DOHH2 (cell line): ENCODE measurements around the gene TUBG2.

ENCODE experiments used
- EZH2phosphoT487 ChIP-seq: fragments of 200-600 bp; sonication (generic); IDR thresholded peaks from 2 replicates; pipeline ENCODE4 v1.6.1; 2017; ENCODE audit warnings: borderline replicate concordance, mild to moderate bottlenecking, antibody characterized with exemption, low read length, moderate library complexity, mixed read lengths
- TF ChIP-seq, protein P1 (sequence below): fragments of 200-600 bp; sonication (generic); IDR thresholded peaks from one replicate; pipeline ENCODE4 v1.5.1; 2014; ENCODE audit warnings: antibody characterized with exemption, mild to moderate bottlenecking, low read depth, low read length; ENCODE audit not compliant: poor library complexity, severe bottlenecking

GRCh38 chr17:42694524-42694923, 35.4 kb downstream of the TUBG2 start:
- TF ChIP-seq, protein P1, sequence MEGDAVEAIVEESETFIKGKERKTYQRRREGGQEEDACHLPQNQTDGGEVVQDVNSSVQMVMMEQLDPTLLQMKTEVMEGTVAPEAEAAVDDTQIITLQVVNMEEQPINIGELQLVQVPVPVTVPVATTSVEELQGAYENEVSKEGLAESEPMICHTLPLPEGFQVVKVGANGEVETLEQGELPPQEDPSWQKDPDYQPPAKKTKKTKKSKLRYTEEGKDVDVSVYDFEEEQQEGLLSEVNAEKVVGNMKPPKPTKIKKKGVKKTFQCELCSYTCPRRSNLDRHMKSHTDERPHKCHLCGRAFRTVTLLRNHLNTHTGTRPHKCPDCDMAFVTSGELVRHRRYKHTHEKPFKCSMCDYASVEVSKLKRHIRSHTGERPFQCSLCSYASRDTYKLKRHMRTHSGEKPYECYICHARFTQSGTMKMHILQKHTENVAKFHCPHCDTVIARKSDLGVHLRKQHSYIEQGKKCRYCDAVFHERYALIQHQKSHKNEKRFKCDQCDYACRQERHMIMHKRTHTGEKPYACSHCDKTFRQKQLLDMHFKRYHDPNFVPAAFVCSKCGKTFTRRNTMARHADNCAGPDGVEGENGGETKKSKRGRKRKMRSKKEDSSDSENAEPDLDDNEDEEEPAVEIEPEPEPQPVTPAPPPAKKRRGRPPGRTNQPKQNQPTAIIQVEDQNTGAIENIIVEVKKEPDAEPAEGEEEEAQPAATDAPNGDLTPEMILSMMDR = no peak
- TF ChIP-seq EZH2phosphoT487 = no peak
